Panc1 (cell line): ENCODE results near the gene KCNMA1. TPM values are rescaled to one million over a fixed set of nuclear protein-coding genes. Genes with fewer than 3 reads are reported as not detected.

ENCODE experiments used
- ATAC-seq: fragments of 200-7000 bp; cut with Tn5 transposase; 2 replicates; pipeline ENCODE4 v1.9.1; 2020; ENCODE audit warnings: mild to moderate bottlenecking, moderate library complexity
- BruUV-seq: library from RNA; stranded (reverse); fragments of 400-500 nt; replicated peaks from 2 replicates; lab custom pipeline; 2021; lab: Mats Ljungman, UMichigan
- CTCF ChIA-PET: fragments of 300-600 bp; sonication (Branson Sonifier 250); formaldehyde crosslinking; loops from one replicate; lab custom pipeline; 2022; ENCODE audit warnings: antibody characterized with exemption; lab: Charles Lee
- POLR2A ChIA-PET: fragments of 300-600 bp; sonication (Branson Sonifier 250); formaldehyde crosslinking; loops from one replicate; lab custom pipeline; 2022; ENCODE audit warnings: antibody characterized with exemption; lab: Charles Lee
- DNase-seq: peaks from one replicate; pipeline ENCODE4 v3.0.0-alpha.2; 2010; ENCODE audit warnings: low read depth, low spot score
- H3K27ac ChIP-seq: 2 replicates; pipeline ENCODE4 v1.5.1; 2011; ENCODE audit warnings: mild to moderate bottlenecking, low read length, inconsistent platforms
- H3K27me3 ChIP-seq: fragments of 200-500 bp; sonication (Bioruptor generic); 2 replicates; pipeline ENCODE4 v1.6.0; 2014; ENCODE audit warnings: low read length, inconsistent platforms; ENCODE audit not compliant: control insufficient read depth, insufficient read depth
- H3K36me3 ChIP-seq: fragments of 200-500 bp; sonication (Bioruptor generic); 2 replicates; pipeline ENCODE4 v1.5.1; 2014; ENCODE audit warnings: inconsistent platforms, mild to moderate bottlenecking, low read length, moderate library complexity; ENCODE audit not compliant: control insufficient read depth, insufficient read depth
- H3K4me1 ChIP-seq: 2 replicates; pipeline ENCODE4 v1.5.1; 2011; ENCODE audit warnings: inconsistent platforms, mild to moderate bottlenecking, low read length, moderate library complexity; ENCODE audit not compliant: control insufficient read depth, insufficient read depth
- H3K4me3 ChIP-seq, 2 experiments: 2 replicates each; pipeline ENCODE4 v1.5.1; 2011 to 2012; ENCODE audit warnings: low read depth in 2 of 2, low read length in 2 of 2, mild to moderate bottlenecking in 2 of 2, inconsistent platforms in 1 of 2, moderate library complexity in 1 of 2
- H3K9me3 ChIP-seq: fragments of 200-500 bp; sonication (Bioruptor generic); 2 replicates; pipeline ENCODE4 v1.5.1; 2014; ENCODE audit warnings: low read depth, mild to moderate bottlenecking, inconsistent platforms, low read length, moderate library complexity; ENCODE audit not compliant: control insufficient read depth, insufficient read depth
- CTCF ChIP-seq: fragments of 450-650 bp; IDR thresholded peaks from 2 replicates; pipeline ENCODE4 v1.5.1; 2017; ENCODE audit warnings: mild to moderate bottlenecking
- POLR2AphosphoS5 ChIP-seq: IDR thresholded peaks from 2 replicates; pipeline ENCODE4 v1.6.1; 2012; ENCODE audit warnings: mild to moderate bottlenecking, low read depth, low read length, moderate library complexity
- REST ChIP-seq, 2 experiments: IDR thresholded peaks; 2 replicates each; pipeline ENCODE4 v1.6.1; 2011 to 2012; ENCODE audit warnings: low read depth in 2 of 2, control low read depth in 1 of 2, low read length in 1 of 2, mild to moderate bottlenecking in 1 of 2, moderate library complexity in 1 of 2; ENCODE audit not compliant: insufficient read depth in 1 of 2
- SIN3A ChIP-seq: IDR thresholded peaks from 2 replicates; pipeline ENCODE4 v1.6.1; 2012; ENCODE audit warnings: low read depth, mild to moderate bottlenecking, low read length, moderate library complexity, borderline replicate concordance; ENCODE audit not compliant: insufficient read depth
- TCF7L2 ChIP-seq: IDR thresholded peaks from 2 replicates; pipeline ENCODE4 v1.6.1; 2011; ENCODE audit warnings: mild to moderate bottlenecking, low read depth, low read length, inconsistent platforms
- in situ Hi-C: cut with HindIII; loops from 2 replicates; pipeline ENCODE4 v1.10.0; 2016; ENCODE audit warnings: low sequenced_read_pairs, low pct_unique_long_range_greater_than_20kb
- intact Hi-C: fragments of 100-400 bp; cut with micrococcal nuclease; formaldehyde crosslinking; loops from one replicate; pipeline ENCODE4 v1.10.0; 2022; ENCODE audit not compliant: unreplicated experiment
- total RNA-seq: library from RNA; stranded (reverse); gene quantifications from one replicate; pipeline ENCODE4 v1.2.1, GENCODE V29; 2021; ENCODE audit not compliant: unreplicated experiment

The KCNMA1 gene
- total RNA-seq, 1 experiment from 2014 or later = 91.9 TPM

GRCh38 chr10:77084431-77085144 is 553.0 kb downstream of the KCNMA1 start:
- Histone ChIP-seq H3K9me3 (no peaks in the 10 kb centered on the region), H3K27ac (no peak overlapping the region), H3K27me3 (no peaks in the 10 kb centered on the region), H3K4me1 (no peaks in the 10 kb centered on the region), H3K4me3 (no peak overlapping the region), H3K36me3 (no peaks in the 10 kb centered on the region; the same call in 1 of the 2 replicates)
- ChIA-PET CTCF (no interaction called here), POLR2A (no interaction called here)
- intact Hi-C loops (no loop called here), in situ Hi-C loops (no loop called here)
- TF ChIP-seq REST (IDR thresholded peaks at IDR 0.05; ENCODE audit: insufficient read depth in 1 of 2, low read depth in 2 of 2, low read length in 1 of 2) (no peak), POLR2AphosphoS5 (no peak), TCF7L2 (no peak), CTCF (no peak), SIN3A (no peak)
- ATAC-seq (no peak), DNase-seq (no peak)
- BruUV-seq = TSS peak; percentile 26

- no peaks in the 10 kb centered on the region for H3K4me1 ChIP-seq
- DNase-seq (no peak), ATAC-seq (no peak)
- ChIA-PET POLR2A (no interaction called here), CTCF (no interaction called here)
- no peak overlapping the region for H3K27ac ChIP-seq
- intact Hi-C loops = no loop called here
- no peaks in the 10 kb centered on the region for H3K27me3 ChIP-seq
- TF ChIP-seq CTCF (peak; percentile 48), TCF7L2 (no peak)
- no peaks in the 10 kb centered on the region; the same call in 1 of the 2 replicates for H3K36me3 ChIP-seq
- no peaks in the 10 kb centered on the region for H3K9me3 ChIP-seq
- BruUV-seq = no TSS peak
- H3K4me3 ChIP-seq = no peak overlapping the region
- in situ Hi-C loops = no loop called here
Measured at GRCh38 chr10:77082601-77083252, 554.9 kb downstream of the KCNMA1 start.
